GM19397 (cell line): ENCODE data around the gene BCAS3.
"Not testable (repeated sequence)": the region's sequence is repeated elsewhere in the genome, so short reads cannot be mapped to it uniquely, and the experiment has no call there.

Source experiments
- ATAC-seq: cut with Tn5 transposase; IDR thresholded peaks from one replicate; pipeline ENCODE4 v1.9.1; 2021; ENCODE audit warnings: mild to moderate bottlenecking, moderate library complexity; ENCODE audit not compliant: unreplicated experiment

The BCAS3 gene

DNA sequence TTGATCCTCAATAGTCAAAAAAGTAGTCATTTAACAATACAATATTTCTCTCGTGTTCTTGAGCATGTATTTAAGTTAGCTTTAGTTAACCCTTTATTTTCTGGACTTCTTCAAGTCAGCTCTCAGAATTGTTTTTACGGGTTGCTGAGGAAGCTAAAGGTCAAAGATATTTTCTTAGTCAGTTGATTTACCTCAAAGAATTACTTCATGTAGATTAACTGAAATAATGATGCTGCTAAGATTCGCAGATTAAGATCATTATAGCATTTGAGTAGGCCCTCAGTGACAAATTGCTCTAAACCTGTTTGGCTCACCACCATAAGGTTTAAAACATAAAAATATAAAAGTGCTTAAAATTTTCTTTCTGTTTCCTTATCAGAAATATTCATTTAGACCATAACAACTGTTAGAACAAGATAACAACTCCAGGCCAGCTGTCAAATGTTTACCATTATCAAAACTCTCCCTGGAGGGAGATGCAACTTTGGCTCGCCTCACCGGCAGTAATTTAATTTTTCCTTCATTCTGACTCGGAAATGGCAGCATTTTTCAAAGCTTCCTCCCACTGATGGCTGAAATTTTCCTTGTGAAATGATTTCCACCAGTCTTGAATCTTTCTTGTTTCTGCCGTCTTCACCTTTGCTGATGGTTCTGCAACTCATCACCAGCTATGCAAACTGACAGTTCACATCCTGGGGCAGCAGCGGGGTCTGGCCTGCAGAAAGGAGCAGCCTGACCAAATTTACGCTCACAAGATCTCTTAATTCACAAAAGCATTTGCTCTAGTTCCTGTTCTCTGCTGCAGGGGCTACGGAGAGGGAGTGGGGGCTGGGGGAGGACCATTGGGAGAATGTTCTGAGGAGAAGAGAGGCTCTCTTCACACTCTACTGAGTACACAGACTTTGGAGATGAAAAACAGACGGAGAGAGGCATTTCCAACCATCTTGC, 467.2 kb downstream of the BCAS3 start:
- no peak for ATAC-seq

DNA sequence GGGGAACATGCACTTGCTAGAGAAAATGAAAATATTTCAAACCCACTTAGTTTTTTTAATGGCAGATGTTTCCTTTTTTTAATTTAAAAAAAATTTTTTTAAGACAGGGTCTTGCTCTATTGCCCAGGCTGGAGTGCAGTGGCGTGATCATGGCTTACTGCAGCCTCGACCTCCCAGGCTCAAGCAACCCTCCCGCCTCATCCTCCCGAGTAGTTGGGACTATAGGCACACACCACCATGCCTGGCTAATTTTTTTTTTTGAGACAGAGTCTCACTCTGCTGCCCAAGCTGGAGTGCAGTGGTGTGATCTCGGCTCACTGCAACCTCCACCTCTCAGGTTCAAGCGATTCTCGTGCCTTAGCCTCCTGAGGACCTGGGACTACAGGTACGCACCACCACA, 469.2 kb downstream of the BCAS3 start:
- ATAC-seq: not testable (repeated sequence)

DNA sequence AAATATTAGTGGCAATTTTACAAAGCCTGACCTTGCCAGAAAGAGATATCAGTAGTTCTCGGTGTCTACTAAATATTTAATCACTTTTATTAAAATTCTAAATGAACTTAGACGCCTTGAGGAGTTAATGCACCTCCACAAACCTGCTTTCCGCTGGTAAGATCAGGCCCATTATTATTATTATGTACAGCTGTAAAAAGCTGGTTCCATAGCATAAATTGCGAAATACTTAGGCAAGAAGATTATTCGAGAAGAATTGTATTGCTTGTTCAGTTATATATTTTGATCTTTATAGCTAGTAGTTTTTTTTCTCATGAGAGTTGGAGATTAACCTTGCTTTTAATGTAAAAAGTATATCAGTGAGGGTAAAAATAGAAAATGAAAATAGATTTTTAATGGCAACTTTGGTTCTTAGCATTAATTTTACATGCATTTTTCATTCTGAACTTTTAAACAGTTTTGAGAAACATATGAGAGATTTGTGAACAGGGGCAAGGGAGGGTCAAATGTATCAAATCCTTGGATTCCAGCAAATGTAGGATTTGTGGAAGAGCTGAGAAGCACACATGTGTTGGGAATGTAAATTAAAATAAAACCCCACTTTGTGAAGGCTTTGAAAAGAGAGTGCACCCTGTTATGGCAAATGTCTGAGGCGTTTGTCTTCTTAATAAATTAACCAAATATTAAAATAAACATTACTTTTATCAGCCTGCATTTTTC, 471.6 kb downstream of the BCAS3 start:
- ATAC-seq: no peak

DNA sequence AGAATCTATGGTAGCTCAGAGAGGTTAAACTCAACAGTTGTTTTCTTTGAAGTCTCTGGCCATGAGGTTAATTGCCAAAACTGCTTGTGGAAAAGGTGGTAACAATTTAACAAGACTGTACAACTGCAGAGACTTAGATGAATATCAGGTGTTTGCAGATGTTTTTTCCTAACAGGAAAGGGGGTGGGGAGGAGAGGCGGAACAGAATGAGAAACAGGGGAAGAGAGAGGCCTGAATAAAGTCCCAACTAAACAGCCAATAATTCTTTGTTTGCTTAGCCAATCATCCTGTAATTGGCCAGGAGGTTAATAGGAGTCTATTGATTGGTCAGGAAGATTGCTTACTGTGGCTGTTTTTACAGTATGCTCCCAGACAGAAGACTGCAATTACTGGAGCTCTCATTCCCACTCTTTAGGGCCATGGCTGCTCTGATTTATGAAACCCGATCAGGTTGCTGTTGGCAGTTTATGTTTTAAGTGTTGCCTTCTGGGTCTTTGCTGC, 472.3 kb downstream of the BCAS3 start:
- ATAC-seq: no peak

DNA sequence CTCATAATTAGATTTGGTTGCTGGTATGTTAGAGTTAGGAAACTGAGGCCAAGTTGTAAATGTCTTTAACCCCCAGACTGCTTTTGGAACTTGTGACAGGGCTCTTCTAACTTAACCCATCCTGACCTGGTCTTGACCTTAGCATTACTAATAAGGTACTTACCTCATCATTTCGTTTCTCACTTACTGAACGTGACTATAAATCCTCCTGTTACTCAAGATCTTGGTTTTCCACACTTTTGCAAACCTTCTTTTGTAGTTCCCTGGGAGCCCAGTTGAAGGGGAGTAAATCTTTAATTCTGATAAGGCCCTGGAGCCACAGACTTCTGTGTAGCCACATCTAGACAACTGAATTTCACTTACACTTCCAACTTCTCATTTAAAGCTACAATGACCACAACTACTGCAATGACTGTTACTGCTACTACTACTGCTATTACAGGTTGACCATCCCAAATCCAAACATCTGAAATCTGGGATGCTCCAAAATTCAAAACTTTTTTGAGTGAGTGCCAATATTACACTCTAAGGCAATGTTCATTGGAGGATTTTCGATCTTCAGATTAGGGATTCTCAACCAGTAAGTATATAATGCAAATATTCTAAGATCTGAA, 473.1 kb downstream of the BCAS3 start:
- no peak for ATAC-seq

DNA sequence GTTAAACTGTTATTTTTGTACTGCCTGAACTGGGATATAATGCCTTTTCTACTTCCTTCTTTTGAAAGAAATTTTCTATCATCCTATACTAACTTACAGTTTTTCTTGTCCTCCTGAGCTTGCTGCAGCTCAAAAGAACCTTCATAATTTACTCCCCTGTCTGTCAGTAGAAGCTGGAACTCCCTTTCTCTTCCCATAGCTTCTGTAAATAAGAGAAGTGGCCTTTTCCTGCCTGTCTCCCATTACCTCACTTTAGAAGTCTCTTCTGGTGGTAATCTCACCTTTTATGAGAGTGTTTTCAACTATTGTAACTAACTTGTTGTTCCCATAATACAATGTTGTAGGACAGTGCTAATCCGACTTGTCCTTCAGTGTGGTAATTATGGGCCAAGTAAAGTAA, 475.2 kb downstream of the BCAS3 start:
- ATAC-seq: no peak

DNA sequence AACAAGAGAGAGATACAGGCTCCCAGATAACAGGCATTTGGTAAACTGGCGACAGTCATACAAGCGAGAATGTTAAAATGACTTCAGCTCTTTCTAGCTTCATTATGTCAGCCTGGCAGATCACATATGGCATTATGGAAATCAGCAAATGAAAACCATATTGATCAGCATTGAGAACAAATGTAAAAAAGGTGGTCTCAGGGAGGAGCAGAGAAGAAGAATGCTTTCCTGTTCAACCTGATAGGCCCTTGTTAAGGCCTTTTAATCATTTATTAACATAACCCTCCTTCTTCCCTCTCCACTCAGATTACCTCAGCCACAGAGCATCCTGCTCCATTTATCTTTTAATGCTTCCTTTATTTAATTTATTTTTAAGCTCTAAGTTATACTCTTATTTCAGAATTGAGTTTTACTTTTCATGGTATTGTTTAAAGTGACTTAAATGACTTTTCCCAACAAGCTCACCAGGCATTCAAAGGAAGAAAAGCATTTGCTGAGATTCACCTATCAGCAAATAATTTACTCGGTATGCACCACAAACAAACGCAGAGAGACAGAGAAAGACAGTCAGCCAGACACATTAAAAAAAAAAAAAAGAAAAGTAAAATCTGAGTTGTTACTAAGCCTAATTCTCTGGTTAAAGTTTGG, 478.1 kb downstream of the BCAS3 start:
- no peak for ATAC-seq

DNA sequence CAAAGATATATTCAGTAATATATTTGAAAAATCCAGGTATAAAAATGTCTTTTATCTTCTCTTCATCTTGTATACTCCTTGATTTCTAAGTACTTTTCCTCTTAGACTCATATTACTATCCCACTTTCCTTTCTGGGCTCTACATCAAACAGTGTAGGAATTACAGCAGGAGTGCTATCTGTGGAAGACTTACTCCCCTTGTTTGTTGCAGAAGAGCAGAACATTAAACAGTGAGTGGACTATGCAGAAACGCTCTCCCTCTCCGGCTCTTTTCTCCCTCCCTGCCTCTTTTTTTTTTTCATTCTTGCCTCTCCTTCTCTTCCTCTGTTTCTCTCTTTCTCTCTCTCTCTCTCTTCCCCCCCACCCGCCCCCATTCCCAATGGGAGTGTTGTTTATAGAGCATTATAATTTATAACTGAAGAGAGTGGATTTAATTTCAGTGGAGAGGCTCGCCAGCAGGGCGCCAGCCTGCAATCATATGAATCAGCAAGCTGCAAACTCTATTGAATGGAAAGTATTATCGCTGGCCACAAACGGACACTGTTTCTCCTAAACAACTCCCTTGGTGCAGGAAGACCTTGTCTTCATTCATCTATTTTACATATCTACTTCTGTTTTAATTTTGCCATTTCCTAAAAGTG, 479.7 kb downstream of the BCAS3 start:
- ATAC-seq: no peak

DNA sequence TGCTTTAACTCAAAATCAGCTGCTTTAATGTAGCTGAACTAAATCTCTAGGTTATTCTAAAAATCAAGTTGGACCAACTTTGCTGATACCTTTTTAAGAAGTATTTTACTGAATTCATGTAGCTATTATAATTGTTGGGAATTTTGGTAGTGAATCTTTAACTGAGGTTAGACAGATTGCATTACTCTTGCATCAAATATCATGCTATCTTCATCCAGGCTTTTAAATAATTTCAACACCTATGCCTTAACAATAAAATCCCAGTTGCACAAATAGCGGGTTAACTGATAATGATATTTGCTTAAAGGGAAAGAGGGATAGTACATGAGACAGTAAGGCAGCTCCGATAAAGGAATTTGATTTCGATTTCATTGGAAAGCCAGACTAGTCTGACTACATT, 480.7 kb downstream of the BCAS3 start:
- no peak for ATAC-seq

DNA sequence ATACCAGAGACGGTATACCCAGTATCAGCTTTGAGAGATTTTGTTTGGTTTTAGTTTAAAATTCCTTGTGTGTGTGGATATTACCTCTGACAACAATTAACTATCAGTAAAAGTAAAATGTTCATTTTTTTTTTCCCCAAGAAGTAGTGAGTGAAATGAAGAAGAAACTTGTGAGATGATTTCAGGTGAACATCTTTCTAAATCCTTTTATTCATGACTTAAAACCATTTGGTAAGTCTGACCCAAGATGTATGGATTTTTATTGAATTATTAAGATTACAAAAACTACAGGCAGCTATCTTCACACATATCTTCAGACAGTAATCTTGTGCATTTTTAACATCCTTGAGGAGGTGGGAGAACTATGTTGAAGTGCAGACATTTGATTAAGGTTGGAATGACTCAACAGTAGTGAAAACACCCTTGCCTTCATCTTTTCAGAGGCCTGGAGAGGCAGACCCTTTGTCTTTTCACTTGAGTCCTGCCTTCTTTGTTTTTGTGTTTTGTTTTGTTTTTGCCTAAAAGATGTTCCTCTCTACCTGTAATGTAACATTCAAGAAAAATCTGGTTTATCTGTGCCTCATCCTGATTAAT, 481.7 kb downstream of the BCAS3 start:
- ATAC-seq: no peak

DNA sequence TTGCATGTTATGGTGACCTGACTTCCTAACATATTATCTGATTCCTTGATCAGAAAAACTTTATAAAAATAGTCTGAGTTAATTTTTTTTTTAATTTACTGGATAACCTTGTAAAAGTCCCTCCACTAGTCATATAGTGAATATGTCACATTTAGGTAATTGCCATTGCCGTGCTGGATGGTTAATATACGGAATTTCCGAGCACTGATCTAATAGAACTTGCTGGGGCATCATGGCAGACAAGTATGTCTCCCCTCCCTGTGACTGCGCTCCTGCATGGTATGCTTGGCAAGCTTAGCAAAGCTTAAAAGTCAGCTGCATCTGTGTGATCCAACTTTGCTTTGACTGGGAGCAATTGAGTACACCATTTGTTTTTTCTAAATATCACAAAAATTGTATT, 482.6 kb downstream of the BCAS3 start:
- no peak for ATAC-seq

DNA sequence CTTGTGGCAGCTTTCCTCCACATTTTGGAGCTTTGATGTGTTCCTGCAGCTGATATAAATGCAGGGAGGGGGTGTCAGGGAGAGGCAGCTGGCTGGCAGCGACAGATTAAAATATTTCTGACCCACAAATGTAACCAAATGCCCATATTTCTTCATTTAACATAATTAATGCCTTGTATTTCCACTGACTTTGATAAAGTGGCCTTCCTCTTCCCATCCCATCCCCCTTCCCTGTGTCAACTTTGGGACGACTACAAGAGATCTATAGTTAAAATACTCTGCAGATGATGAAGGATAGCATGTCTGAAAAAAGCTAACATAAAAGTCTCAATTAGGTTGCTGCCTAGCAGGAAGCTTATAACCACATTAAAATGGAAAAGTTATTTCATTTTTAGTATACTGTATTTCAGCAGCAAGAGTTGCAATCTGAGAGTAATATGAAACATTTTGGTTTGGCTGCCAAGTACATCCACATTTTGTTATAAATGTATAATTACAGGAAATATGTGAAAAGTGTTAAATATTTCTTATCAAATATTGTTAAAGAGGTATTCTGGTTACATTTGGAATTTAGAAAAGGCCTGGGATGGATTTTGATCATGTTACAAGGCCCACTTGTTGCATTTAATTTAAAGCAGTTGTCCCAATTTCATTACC, 483.3 kb downstream of the BCAS3 start:
- no peak for ATAC-seq

DNA sequence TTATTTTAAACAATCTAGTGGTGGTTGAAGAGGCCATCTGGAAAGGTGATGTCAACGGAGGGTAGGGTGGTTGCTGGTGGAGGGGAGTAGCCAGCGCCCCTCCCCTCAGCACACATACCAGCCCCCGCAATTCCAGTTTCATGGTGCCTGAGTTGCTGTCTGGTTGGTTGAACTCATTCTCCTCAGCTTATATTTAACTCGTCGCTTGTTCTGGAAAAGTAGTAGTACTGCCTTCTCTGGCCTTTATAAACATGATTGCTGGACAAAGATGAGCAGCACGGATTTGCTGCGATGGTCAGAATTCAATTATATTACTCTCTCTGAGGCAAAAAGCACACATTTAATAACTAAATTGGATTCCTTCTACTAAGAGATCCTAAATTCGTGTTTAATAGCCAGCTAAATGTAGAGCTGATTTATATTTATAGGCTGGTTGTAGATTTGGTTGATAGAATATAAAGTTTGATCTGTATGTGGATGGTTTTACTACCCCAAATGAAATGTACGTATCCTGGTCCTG, 484.0 kb downstream of the BCAS3 start:
- ATAC-seq: no peak

DNA sequence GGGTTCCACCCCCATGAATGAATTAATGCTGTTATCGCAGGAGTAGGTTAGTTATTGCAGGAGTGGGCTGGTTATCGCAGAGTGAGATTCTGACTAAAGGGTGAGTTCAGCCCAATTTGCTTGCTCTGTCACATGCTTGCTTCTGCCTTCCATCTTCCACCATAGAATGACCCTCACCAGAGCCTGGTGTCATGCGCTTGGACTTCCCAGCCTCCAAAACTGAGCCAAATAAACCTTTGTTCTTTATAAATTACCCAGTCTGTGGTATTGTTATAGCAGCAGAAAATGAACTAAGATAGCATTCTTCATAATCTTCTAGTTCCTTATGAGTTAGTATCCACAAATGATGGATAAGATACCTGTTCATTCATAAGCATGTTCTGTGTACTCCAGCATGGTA, 486.9 kb downstream of the BCAS3 start:
- ATAC-seq: no peak

DNA sequence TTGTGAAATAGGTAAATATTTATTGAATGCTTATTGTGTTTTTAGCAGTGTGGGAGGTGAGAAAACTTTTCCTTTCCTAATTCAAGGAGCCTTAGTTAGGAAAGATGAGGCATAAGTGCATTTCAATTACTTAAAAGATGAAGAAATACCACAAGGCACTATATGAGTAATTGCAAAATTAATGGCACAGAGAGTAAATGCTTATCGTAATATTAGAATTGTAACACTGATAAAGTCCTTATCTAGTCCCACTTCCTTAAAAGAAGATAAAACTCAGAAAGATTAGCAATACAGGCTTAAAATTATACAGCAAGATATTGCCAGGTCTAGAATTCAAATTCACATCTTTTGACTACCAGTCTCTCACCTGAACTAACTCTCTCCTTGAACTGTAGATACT, 489.4 kb downstream of the BCAS3 start:
- no peak for ATAC-seq

DNA sequence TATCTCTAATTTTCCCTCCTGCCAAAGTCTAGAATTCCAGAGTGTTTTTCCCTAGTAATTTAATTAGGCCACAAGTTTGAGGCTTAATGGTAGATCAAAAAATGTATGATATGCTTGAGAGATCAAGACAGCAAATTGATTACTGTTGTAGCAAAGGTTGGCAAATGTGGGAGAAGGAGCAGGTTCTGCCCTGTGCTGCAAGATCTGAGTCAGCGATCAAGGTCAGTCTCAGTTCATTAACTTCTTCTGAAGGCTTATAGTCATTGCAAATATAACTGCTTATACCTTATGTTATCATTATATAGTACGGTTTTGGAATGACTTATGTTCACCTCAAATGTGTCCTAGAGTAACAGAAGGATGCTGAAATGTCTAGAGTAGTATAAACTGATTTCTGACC, 490.9 kb downstream of the BCAS3 start:
- ATAC-seq: no peak

DNA sequence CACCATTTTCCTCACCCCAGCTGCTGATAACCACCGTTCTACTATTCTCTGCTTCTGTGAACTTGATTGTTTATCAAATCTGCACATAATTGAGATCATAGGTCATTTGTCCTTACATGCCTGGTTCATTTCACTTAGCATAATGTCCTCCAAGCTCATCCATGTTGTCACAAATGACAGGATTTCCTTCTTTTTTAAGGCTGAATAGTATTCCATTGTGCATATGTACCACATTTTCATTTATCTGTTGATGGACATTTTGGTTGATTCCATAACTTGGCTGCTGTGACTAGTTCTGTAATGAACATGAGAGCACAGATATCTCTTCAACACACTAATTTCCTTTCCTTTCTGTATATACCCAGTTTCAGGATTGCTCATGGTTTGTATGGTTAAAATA, 496.7 kb downstream of the BCAS3 start:
- no peak for ATAC-seq

DNA sequence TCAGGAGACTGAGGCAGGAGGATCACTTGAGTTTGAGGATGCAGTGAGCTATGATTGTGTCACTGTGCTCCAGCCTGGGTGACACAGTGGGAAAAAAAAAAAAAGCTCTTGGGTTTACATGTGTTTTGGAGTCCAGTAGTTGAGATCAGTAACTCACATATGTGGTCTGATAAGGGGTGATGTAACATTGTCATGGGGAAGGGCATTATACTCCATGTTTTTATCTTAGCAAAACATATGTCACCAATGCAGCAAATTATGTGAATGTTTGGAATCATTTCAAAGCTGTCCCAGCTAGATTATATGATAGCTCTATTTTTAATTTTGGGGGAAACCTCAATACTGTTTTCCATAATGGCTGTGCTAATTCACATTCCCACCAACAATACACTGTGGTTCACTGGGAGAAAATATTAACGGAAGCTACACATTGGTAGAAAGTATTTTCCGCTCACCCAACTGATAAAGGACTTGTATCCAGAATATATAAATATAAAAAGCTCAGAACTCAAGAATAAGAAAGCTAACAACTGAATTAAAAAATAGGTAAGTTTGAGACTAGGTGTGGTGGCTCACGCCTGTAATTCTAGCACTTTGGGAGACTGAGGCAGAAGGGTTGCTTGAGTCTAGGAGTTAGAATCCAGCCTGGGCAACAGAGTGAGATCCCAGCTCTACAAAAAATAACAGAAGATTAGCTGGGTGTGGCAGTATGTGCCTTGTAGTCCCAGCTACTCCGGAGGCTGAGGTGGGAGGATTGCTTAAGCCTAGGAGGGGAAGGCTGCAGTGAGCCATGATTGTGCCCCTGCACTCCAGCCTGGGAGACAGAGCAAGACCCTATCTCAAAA, 497.9 kb downstream of the BCAS3 start:
- ATAC-seq: no peak

DNA sequence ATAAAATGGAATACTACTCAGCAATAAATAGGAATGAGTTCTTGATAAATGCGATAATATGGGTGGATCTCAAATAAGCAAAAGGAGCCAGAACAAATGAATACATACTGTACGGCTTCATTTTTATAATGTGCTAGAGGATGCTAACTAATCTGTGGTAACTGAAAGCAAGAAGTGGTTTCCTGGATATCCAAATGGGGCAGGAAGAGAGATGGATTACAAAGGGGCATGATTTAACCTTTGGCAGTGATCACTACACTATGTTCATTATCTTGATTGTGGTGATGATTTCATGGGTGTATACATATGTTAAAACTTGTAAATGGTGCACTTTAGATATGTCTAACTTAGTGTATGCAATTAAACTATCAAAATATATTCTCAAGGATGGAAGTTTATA, 499.7 kb downstream of the BCAS3 start:
- ATAC-seq: no peak
